ENCODE data around the gene CFAP92.

CFAP92 gene

GRCh38 chr3:129031476-129032215 lies 37.8 kb upstream of the CFAP92 start:
- no peak for TF ChIP-seq ZSCAN5A (tag by site-specific recombination; IDR thresholded peaks at IDR 0.05)
- TF ChIP-seq PRDM1 (tag by site-specific recombination; IDR thresholded peaks at IDR 0.05) = no peak
- no peak for TF ChIP-seq ZSCAN16 (tag by site-specific recombination; IDR thresholded peaks at IDR 0.05)
- no peak for TF ChIP-seq ZNF449 (tag by site-specific recombination; IDR thresholded peaks at IDR 0.05)
- TF ChIP-seq ZNF596 (tag by site-specific recombination; IDR thresholded peaks at IDR 0.05) = no peak
- no peak for TF ChIP-seq ZNF518A (tag by site-specific recombination; conservative IDR thresholded peaks at IDR 0.05; ENCODE audit: low read depth)
- no peak for TF ChIP-seq ZBTB17 (tag by site-specific recombination; IDR thresholded peaks at IDR 0.05)
- no peak for TF ChIP-seq BCL11A (tag by site-specific recombination; IDR thresholded peaks at IDR 0.05; ENCODE audit: low read depth)
- no peak for TF ChIP-seq GLIS2 (tag by site-specific recombination; IDR thresholded peaks at IDR 0.05)
- TF ChIP-seq ZNF560 (tag by site-specific recombination; IDR thresholded peaks at IDR 0.05; ENCODE audit: borderline replicate concordance) = no peak
- no peak for TF ChIP-seq ZNF302 (tag by site-specific recombination; IDR thresholded peaks at IDR 0.05; ENCODE audit: low read depth)
- TF ChIP-seq ZNF530 (tag by site-specific recombination; IDR thresholded peaks at IDR 0.05; ENCODE audit: low read depth) = no peak
- TF ChIP-seq ZNF280D (tag by site-specific recombination; IDR thresholded peaks at IDR 0.05) = no peak
- TF ChIP-seq ZNF610 (tag by site-specific recombination; IDR thresholded peaks at IDR 0.05; ENCODE audit: borderline replicate concordance) = no peak
- TF ChIP-seq ZNF169 (tag by site-specific recombination; IDR thresholded peaks at IDR 0.05) = no peak
- TF ChIP-seq ZNF777 (tag by site-specific recombination; IDR thresholded peaks at IDR 0.05; ENCODE audit: borderline replicate concordance) = no peak
- H3K36me3 ChIP-seq (ENCODE audit: control insufficient read depth in 2 of 2, insufficient read depth in 1 of 2, low read length in 2 of 2) = no peaks in the 10 kb centered on the region
- H3K9me3 ChIP-seq (ENCODE audit: control insufficient read depth, insufficient read depth, low read depth, low read length) = no peaks in the 10 kb centered on the region
- CTCF ChIA-PET = interaction anchor here (2.0 kb wide), 1 partner anchor 22 kb away, joined by 9 read pairs; no protein-coding TSS in a partner anchor
- H3K4me3 ChIP-seq (ENCODE audit: low read depth, low read length) = no peak overlapping the region
- POLR2A ChIA-PET = interaction anchor here (0.5 kb wide), 1 partner anchor 118 kb away, joined by 3 read pairs; no protein-coding TSS in a partner anchor
- H3K4me1 ChIP-seq (ENCODE audit: control insufficient read depth, insufficient read depth, low read length) = no peaks in the 10 kb centered on the region
- H3K27ac ChIP-seq (ENCODE audit: extremely low read depth, low read depth, low read length) = no peak overlapping the region
